GM12892 (cell line): ENCODE measurements around the gene NOPCHAP1. TPM values are rescaled to one million over a fixed set of nuclear protein-coding genes. Genes with fewer than 3 reads are reported as not detected.
"Not testable (repeated sequence)": the region's sequence is repeated elsewhere in the genome, so short reads cannot be mapped to it uniquely, and the experiment has no call there.

Source experiments
- DNase-seq: peaks from one replicate; pipeline ENCODE4 v3.0.0; 2011; ENCODE audit not compliant: insufficient read length
- FAIRE-seq: peaks from 2 replicates; lab custom pipeline; 2011; peaks lifted over from hg19 to GRCh38; lab: Jason Lieb, UNC
- POLR2A ChIP-seq: IDR thresholded peaks from 2 replicates; pipeline ENCODE4 v1.6.1; 2011; ENCODE audit warnings: low read depth, low read length, control low read depth
- POLR2AphosphoS5 ChIP-seq: IDR thresholded peaks from 2 replicates; pipeline ENCODE4 v1.6.1; 2011; ENCODE audit warnings: low read depth, low read length, control low read depth
- TAF1 ChIP-seq: IDR thresholded peaks from 2 replicates; pipeline ENCODE4 v1.6.1; 2011; ENCODE audit warnings: low read depth, mild to moderate bottlenecking, control low read depth, low read length, borderline replicate concordance
- polyA plus RNA-seq: library from polyadenylated mRNA; unstranded; fragments of >200 nt; gene quantifications from one replicate; pipeline ENCODE4 v1.2.1, GENCODE V29; 2012; ENCODE audit warnings: missing spikeins, inconsistent platforms; ENCODE audit not compliant: missing spikeins

Gene NOPCHAP1
- polyA plus RNA-seq: 56.8 TPM

GRCh38 chr12:104986022-104986941 is at the start of gene NOPCHAP1:
Gene NOPCHAP1 (plus strand): TSS chr12:104986316. CDS start chr12:104986353, 37 bp downstream.
- DNase-seq: peak; percentile 76
- TF ChIP-seq POLR2A (peak; percentile 94), TAF1 (peak; percentile 52; the same call in 1 of the 2 replicates), POLR2AphosphoS5 (peak; percentile 89)
- FAIRE-seq: peak; percentile 95

GRCh38 chr12:104938371-104938770 is 47.7 kb upstream of the NOPCHAP1 start:
- TF ChIP-seq TAF1: no peak
- TF ChIP-seq POLR2A: no peak
- TF ChIP-seq POLR2AphosphoS5: no peak
- DNase-seq: no peak
- FAIRE-seq: no peak

- DNase-seq (no peak), FAIRE-seq (no peak)
- TF ChIP-seq TAF1: no peak
- no peak for TF ChIP-seq POLR2A
- no peak for TF ChIP-seq POLR2AphosphoS5
Observed at GRCh38 chr12:104939089-104939488, 47.0 kb upstream of the NOPCHAP1 start.

- DNase-seq (no peak), FAIRE-seq (no peak)
- TF ChIP-seq POLR2AphosphoS5 (no peak), TAF1 (no peak), POLR2A (no peak)
Observed at GRCh38 chr12:104941454-104941853, 44.7 kb upstream of the NOPCHAP1 start.

GRCh38 chr12:104942075-104942474 is 44.0 kb upstream of the NOPCHAP1 start:
- DNase-seq (no peak), FAIRE-seq (no peak)
- no peak for TF ChIP-seq POLR2AphosphoS5
- TF ChIP-seq TAF1: no peak
- no peak for TF ChIP-seq POLR2A

- not testable (repeated sequence) for FAIRE-seq
Observed at GRCh38 chr12:104943401-104943800, 42.7 kb upstream of the NOPCHAP1 start.

GRCh38 chr12:104944252-104944651 is 41.9 kb upstream of the NOPCHAP1 start:
- FAIRE-seq: no peak
- DNase-seq: no peak

More at GRCh38 chr12:104943401-104943800, 42.7 kb upstream of the NOPCHAP1 start:
- not testable (repeated sequence) for DNase-seq

GRCh38 chr12:104948716-104949115 is 37.4 kb upstream of the NOPCHAP1 start:
- DNase-seq, FAIRE-seq: not testable (repeated sequence)

More at GRCh38 chr12:104944252-104944651, 41.9 kb upstream of the NOPCHAP1 start:
- no peak for TF ChIP-seq POLR2AphosphoS5
- no peak for TF ChIP-seq POLR2A
- no peak for TF ChIP-seq TAF1

GRCh38 chr12:104951759-104952509 is 34.2 kb upstream of the NOPCHAP1 start:
- DNase-seq (no peak), FAIRE-seq (no peak)
- TF ChIP-seq TAF1: no peak
- no peak for TF ChIP-seq POLR2A
- TF ChIP-seq POLR2AphosphoS5: no peak

GRCh38 chr12:104952816-104953215 is 33.3 kb upstream of the NOPCHAP1 start:
- no peak for FAIRE-seq
- no peak for DNase-seq
- no peak for TF ChIP-seq POLR2AphosphoS5
- no peak for TF ChIP-seq TAF1
- TF ChIP-seq POLR2A: no peak

- TF ChIP-seq POLR2AphosphoS5: no peak
- no peak for TF ChIP-seq POLR2A
- TF ChIP-seq TAF1: no peak
- FAIRE-seq: no peak
- no peak for DNase-seq
Observed at GRCh38 chr12:104953323-104953722, 32.8 kb upstream of the NOPCHAP1 start.
